Esophagus muscularis mucosa (tissue), 3 donors: ENCODE results near the gene WFIKKN1.

ENCODE experiments used
- POLR2A ChIP-seq: fragments of 450-650 bp; IDR thresholded peaks from one replicate; pipeline ENCODE4 v1.6.1; 2017; ENCODE audit warnings: antibody characterized with exemption, moderate library complexity, mild to moderate bottlenecking, low read depth
- TF ChIP-seq, protein P1 (sequence below), 3 experiments: fragments of 200-600 bp in 2 of 3; fragments of 450-650 bp in 1 of 3; sonication (generic) in 2 of 3; IDR thresholded peaks; one replicate each; pipeline ENCODE4 v1.5.1; 2017 to 2019; ENCODE audit warnings: antibody characterized with exemption in 3 of 3, mild to moderate bottlenecking in 2 of 3, moderate library complexity in 1 of 3

DNA sequence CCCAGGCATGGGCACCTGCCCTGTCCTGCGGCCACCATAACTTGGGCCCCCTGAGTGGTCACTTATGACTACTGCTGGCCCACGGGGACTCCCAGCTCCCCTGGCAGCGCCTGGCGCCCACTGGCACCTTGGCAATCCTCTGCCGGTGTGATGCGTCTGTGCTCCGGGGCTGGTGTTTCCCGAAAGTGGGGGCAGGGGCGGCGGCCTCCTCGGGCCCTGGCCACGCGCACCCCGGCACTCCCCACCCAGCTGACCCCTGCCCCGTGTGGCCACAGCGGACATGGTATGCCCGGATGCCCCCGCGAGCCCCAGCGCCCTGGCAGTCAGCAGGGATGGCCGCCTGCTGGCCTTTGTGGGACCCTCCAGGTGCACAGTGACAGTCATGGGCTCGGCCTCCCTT is 26.7 kb downstream of the WFIKKN1 start:
- TF ChIP-seq, protein P1, sequence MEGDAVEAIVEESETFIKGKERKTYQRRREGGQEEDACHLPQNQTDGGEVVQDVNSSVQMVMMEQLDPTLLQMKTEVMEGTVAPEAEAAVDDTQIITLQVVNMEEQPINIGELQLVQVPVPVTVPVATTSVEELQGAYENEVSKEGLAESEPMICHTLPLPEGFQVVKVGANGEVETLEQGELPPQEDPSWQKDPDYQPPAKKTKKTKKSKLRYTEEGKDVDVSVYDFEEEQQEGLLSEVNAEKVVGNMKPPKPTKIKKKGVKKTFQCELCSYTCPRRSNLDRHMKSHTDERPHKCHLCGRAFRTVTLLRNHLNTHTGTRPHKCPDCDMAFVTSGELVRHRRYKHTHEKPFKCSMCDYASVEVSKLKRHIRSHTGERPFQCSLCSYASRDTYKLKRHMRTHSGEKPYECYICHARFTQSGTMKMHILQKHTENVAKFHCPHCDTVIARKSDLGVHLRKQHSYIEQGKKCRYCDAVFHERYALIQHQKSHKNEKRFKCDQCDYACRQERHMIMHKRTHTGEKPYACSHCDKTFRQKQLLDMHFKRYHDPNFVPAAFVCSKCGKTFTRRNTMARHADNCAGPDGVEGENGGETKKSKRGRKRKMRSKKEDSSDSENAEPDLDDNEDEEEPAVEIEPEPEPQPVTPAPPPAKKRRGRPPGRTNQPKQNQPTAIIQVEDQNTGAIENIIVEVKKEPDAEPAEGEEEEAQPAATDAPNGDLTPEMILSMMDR (IDR thresholded peaks at IDR 0.05): no peak
- TF ChIP-seq POLR2A: no peak
